A673 (cell line): ENCODE results near the gene FXN. TPM values are rescaled to one million over a fixed set of nuclear protein-coding genes. Genes with fewer than 3 reads are reported as not detected.

ENCODE experiments used
- BruUV-seq: library from RNA; stranded (reverse); fragments of 400-500 nt; replicated peaks from 2 replicates; lab custom pipeline; 2021; lab: Mats Ljungman, UMichigan
- CTCF ChIA-PET: fragments of 300-600 bp; sonication (Branson Sonifier 250); formaldehyde crosslinking; loops from one replicate; lab custom pipeline; 2022; ENCODE audit warnings: antibody characterized with exemption; lab: Charles Lee
- POLR2A ChIA-PET: fragments of 300-600 bp; sonication (Branson Sonifier 250); formaldehyde crosslinking; loops from one replicate; lab custom pipeline; 2022; ENCODE audit warnings: antibody characterized with exemption; ENCODE audit not compliant: low non-redundant PET; lab: Charles Lee
- DNase-seq: peaks from one replicate; pipeline ENCODE4 v3.0.0-alpha.2; 2015; ENCODE audit warnings: low spot score
- H3K27ac ChIP-seq: fragments of 200-600 bp; sonication (generic); 2 replicates; pipeline ENCODE4 v1.5.1; 2016; ENCODE audit warnings: mixed run types, low read depth, mild to moderate bottlenecking, mixed read lengths, antibody characterized with exemption, low read length; ENCODE audit not compliant: poor library complexity, severe bottlenecking
- H3K27me3 ChIP-seq: fragments of 200-600 bp; sonication (generic); replicated peaks from 2 replicates; pipeline ENCODE4 v1.6.1; 2017; ENCODE audit warnings: mixed run types, low read depth, mild to moderate bottlenecking, mixed read lengths, antibody characterized with exemption, low read length; ENCODE audit not compliant: insufficient read depth, poor library complexity
- H3K36me3 ChIP-seq: fragments of 200-600 bp; sonication (generic); 2 replicates; pipeline ENCODE4 v1.6.1; 2016; ENCODE audit warnings: mixed run types, mild to moderate bottlenecking, mixed read lengths, antibody characterized with exemption, low read length; ENCODE audit not compliant: insufficient read depth, poor library complexity, severe bottlenecking
- H3K4me1 ChIP-seq: fragments of 200-600 bp; sonication (generic); 2 replicates; pipeline ENCODE4 v1.6.1; 2017; ENCODE audit warnings: mixed run types, mild to moderate bottlenecking, mixed read lengths, antibody characterized with exemption, low read length; ENCODE audit not compliant: insufficient read depth, poor library complexity, severe bottlenecking
- H3K4me3 ChIP-seq: fragments of 200-600 bp; sonication (generic); 2 replicates; pipeline ENCODE4 v1.5.1; 2016; ENCODE audit warnings: low read depth, mixed run types, mild to moderate bottlenecking, mixed read lengths, low read length; ENCODE audit not compliant: poor library complexity, severe bottlenecking
- H3K9me3 ChIP-seq: fragments of 200-600 bp; sonication (generic); 2 replicates; pipeline ENCODE4 v1.6.1; 2016; ENCODE audit warnings: mixed run types, low read depth, mild to moderate bottlenecking, mixed read lengths, antibody characterized with exemption, low read length; ENCODE audit not compliant: poor library complexity, severe bottlenecking
- EZH2 ChIP-seq: fragments of 200-600 bp; sonication (generic); IDR thresholded peaks from 2 replicates; pipeline ENCODE4 v1.6.1; 2017; ENCODE audit warnings: borderline replicate concordance, low read depth, mild to moderate bottlenecking, mixed read lengths, antibody characterized with exemption, low read length; ENCODE audit not compliant: poor library complexity, severe bottlenecking
- intact Hi-C: fragments of 100-400 bp; cut with micrococcal nuclease; formaldehyde crosslinking; loops from one replicate; pipeline ENCODE4 v1.10.0; 2022; ENCODE audit not compliant: unreplicated experiment
- total RNA-seq: library from RNA; stranded (reverse); gene quantifications from 2 replicates; pipeline ENCODE4 v1.2.3, GENCODE V29; 2021
- TF ChIP-seq, protein P1 (sequence below): fragments of 300-800, 200-600 bp; sonication (generic); conservative IDR thresholded peaks from 2 replicates; pipeline ENCODE4 v1.5.1; 2017; ENCODE audit warnings: low read depth, mild to moderate bottlenecking, antibody characterized with exemption, low read length, moderate library complexity, mixed read lengths

FXN gene
- total RNA-seq, 1 experiment from 2014 or later = 20.8 TPM

GRCh38 chr9:69045821-69046220 lies 10.3 kb downstream of the FXN start:
- Histone ChIP-seq H3K36me3 (no peaks in the 10 kb centered on the region), H3K27me3 (no peaks in the 10 kb centered on the region), H3K9me3 (no peaks in the 10 kb centered on the region), H3K27ac (no peak overlapping the region), H3K4me1 (no peaks in the 10 kb centered on the region), H3K4me3 (no peak overlapping the region)
- no peak for DNase-seq
- ChIA-PET POLR2A (no interaction called here), CTCF (no interaction called here)
- intact Hi-C loops = no loop called here
- no peak for TF ChIP-seq EZH2
- TF ChIP-seq, protein P1, sequence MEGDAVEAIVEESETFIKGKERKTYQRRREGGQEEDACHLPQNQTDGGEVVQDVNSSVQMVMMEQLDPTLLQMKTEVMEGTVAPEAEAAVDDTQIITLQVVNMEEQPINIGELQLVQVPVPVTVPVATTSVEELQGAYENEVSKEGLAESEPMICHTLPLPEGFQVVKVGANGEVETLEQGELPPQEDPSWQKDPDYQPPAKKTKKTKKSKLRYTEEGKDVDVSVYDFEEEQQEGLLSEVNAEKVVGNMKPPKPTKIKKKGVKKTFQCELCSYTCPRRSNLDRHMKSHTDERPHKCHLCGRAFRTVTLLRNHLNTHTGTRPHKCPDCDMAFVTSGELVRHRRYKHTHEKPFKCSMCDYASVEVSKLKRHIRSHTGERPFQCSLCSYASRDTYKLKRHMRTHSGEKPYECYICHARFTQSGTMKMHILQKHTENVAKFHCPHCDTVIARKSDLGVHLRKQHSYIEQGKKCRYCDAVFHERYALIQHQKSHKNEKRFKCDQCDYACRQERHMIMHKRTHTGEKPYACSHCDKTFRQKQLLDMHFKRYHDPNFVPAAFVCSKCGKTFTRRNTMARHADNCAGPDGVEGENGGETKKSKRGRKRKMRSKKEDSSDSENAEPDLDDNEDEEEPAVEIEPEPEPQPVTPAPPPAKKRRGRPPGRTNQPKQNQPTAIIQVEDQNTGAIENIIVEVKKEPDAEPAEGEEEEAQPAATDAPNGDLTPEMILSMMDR = no peak
- no TSS peak for BruUV-seq

DNA sequence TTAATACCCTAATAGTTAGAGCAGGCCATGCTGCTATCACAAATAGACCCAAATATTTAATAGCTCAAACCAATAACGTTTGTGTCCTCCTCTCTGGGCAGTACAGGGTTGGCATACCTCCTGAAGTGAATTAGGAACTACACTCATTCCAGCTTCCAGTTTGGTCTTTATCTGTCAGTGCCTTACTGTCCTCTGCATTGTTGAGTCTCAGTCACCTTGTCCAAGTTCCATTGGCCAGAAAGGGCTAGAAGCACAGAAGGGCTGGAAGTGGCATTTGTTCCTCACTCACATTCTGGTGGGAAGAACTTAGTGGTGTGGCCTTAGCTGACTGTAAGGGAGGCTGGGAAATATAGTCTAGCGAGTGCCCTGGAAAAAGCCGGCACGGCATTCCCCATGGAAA lies 11.2 kb downstream of the FXN start:
- no peak overlapping the region for H3K27ac ChIP-seq
- no peak overlapping the region for H3K4me3 ChIP-seq
- BruUV-seq = no TSS peak
- intact Hi-C loops = no loop called here
- DNase-seq = no peak
- H3K9me3 ChIP-seq = no peaks in the 10 kb centered on the region
- POLR2A ChIA-PET = no interaction called here
- no peak for TF ChIP-seq EZH2
- TF ChIP-seq, protein P1 = no peak
- no peaks in the 10 kb centered on the region for H3K27me3 ChIP-seq
- CTCF ChIA-PET = no interaction called here
- H3K36me3 ChIP-seq = no peaks in the 10 kb centered on the region
- H3K4me1 ChIP-seq = no peaks in the 10 kb centered on the region

DNA sequence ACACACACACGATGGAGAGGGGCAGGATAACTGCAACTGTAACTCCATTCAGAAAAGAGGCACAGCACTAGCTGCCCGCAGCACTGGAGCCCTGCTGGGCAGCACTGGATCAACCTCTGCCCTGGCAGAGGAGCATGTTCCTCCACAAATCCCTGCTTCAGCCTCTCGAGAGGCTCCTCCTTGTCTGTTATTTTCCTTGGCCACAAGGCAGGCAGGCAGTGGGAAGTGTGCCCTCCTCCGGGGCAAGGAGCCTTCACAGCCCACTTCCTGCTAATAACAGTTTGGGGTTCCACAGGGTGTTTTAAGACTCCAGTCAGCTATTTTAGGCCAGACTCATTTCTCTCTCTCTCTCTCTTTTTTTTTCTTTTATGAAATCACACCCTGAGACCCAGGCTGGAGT lies 11.8 kb downstream of the FXN start:
- intact Hi-C loops = no loop called here
- BruUV-seq = no TSS peak
- no peak for DNase-seq
- Histone ChIP-seq H3K9me3 (no peaks in the 10 kb centered on the region), H3K27me3 (no peaks in the 10 kb centered on the region), H3K4me1 (no peaks in the 10 kb centered on the region), H3K36me3 (no peaks in the 10 kb centered on the region), H3K4me3 (no peak overlapping the region), H3K27ac (no peak overlapping the region)
- no peak for TF ChIP-seq EZH2
- TF ChIP-seq, protein P1 = no peak
- POLR2A ChIA-PET = no interaction called here
- CTCF ChIA-PET = interaction anchor here (0.6 kb wide), 1 partner anchor 466 kb away, joined by 6 read pairs; no protein-coding TSS in a partner anchor
